AG04450 (cell line): ENCODE measurements around the gene LYAR. TPM values are rescaled to one million over a fixed set of nuclear protein-coding genes. Genes with fewer than 3 reads are reported as not detected.

Experiments used
- CTCF ChIA-PET: fragments of 300-600, 350-600 bp; formaldehyde crosslinking; extraction: SDS; loops from one replicate; lab custom pipeline; 2022; ENCODE audit warnings: antibody characterized with exemption, inconsistent platforms; lab: Charles Lee
- POLR2A ChIA-PET: fragments of 350-600 bp; formaldehyde crosslinking; extraction: SDS; loops from one replicate; lab custom pipeline; 2021; ENCODE audit warnings: antibody characterized with exemption, inconsistent platforms; lab: Yijun Ruan, JAX
- DNase-seq: peaks from one replicate; pipeline ENCODE4 v3.0.0-alpha.2; 2011; ENCODE audit warnings: low read depth, low spot score
- H3K27ac ChIP-seq: one replicate; pipeline ENCODE4 v1.5.1; 2012; ENCODE audit warnings: low read depth, low read length, control low read depth
- H3K27me3 ChIP-seq: one replicate; pipeline ENCODE4 v1.6.0; 2012; ENCODE audit warnings: low read length; ENCODE audit not compliant: control insufficient read depth, insufficient read depth
- H3K4me3 ChIP-seq: 2 replicates; pipeline ENCODE4 v1.5.1; 2011; ENCODE audit warnings: mild to moderate bottlenecking, low read depth, low read length, control low read depth
- H3K9me3 ChIP-seq: 2 replicates; pipeline ENCODE4 v1.5.1; 2012; ENCODE audit warnings: low read length; ENCODE audit not compliant: control insufficient read depth, insufficient read depth
- CTCF ChIP-seq: IDR thresholded peaks from 2 replicates; pipeline ENCODE4 v1.5.1; 2011; ENCODE audit warnings: low read depth, low read length, control low read depth, inconsistent platforms
- polyA plus RNA-seq: library from polyadenylated mRNA; depleted of rRNA; stranded (reverse); fragments of >200 nt; gene quantifications from 2 replicates; pipeline ENCODE4 v1.2.3, GENCODE V29; 2011; rRNA removed

The LYAR gene
- polyA plus RNA-seq, 1 experiment: 7.8 TPM

DNA sequence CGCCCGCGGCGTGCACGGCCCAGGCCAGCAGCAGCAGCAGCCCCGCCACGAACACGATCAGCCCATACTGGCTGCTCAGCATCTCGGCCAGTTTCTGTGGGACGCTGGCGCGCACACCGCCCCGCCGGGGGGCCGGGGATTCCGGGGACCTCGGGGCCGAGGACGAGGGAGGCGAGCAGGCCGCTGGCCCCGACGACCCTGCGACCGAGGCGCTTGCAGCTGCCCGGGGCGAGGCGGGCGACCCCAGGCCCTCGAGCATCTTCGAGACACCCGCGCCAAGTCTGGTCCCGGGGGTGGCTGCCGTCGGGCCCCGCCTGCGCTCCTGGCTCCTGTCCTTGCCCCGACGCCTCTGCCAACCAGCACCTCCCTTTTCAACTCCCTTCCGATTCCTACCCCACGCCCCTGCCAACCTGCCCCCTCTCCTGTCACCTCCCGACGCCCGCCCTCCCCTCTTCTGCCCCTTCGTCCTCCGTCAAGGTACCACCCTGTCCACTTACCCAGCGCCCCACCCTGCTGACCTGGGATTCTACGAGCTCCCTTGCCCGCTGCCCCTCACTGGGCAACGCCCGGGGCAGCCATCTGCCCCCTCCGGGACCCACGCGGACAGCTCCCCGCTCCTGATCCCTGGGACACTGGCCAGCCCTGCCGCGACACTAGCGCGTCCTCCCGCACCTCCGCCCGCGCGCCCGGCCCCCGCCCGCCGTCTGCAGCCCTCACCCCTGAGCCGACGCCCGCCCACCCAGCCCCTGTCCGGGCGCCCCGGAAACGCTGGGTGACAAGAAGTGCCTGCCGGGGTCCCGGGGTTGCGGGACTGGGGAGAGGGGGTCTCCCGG is 63.1 kb downstream of the LYAR start, which contains the start of gene OTOP1:
Gene OTOP1, minus strand, starts transcription at position 324 of the 833 bp plus-strand sequence. Its CDS starts 65 bp downstream, at position 259.
- CTCF ChIA-PET: no interaction called here
- no peak for DNase-seq
- H3K27ac ChIP-seq: no peak within 1 kb of the TSS
- no peak within 1 kb of the TSS for H3K4me3 ChIP-seq
- no peak for TF ChIP-seq CTCF
- peaks cover 40% of the 10 kb centered on the region for H3K27me3 ChIP-seq
- peaks cover 7% of the 10 kb centered on the region; the same call in 1 of the 2 replicates for H3K9me3 ChIP-seq
- POLR2A ChIA-PET: no interaction called here

DNA sequence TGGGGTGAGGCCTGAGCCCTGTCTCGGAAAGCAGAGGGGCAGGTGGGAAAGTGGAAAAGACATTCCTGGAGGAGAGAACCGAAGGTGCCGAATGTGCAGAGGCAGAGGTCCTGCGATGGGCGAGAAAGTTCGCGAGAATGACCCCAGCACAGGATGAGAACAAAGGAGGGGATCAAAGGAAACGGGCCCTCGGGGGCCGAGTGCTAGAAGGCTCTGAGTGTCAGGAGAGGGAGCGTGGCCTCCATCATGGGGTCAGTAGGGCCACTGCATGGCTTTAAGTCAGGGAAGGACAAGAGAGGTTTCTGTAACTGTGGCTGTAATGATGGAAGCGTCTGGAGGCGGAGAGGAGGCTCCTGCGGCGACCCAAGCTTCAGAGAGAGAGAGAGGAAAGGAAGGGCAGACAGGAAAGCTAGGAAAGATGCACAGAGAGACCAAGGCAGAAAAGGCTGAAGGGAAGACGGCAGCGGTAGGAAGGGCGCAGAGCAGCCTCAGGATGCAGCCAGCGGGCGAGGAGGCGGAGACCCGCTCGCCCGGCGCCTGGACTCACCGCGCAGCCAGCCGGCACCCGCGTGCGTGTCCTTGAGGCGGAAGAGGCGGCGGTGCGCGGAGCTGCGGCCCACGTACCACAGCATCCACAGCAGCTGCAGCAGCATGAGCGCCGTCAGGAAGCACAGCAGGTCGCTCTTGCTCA is 63.9 kb downstream of the LYAR start:
- POLR2A ChIA-PET: no interaction called here

More for the DNA sequence above, 63.9 kb downstream of the LYAR start:
- peaks cover 40% of the 10 kb centered on the region for H3K27me3 ChIP-seq
- peaks cover 7% of the 10 kb centered on the region; the same call in 1 of the 2 replicates for H3K9me3 ChIP-seq
- no peak overlapping the region for H3K4me3 ChIP-seq
- CTCF ChIA-PET: no interaction called here
- TF ChIP-seq CTCF: no peak
- DNase-seq: no peak
- H3K27ac ChIP-seq: no peak overlapping the region

Other genes with a start within 250 kb of the LYAR start
- gene OTOP1, start 63.2 kb downstream of the LYAR start, polyA plus RNA-seq: not detected in 2 replicates
- gene TMEM128, start 41.9 kb downstream of the LYAR start, polyA plus RNA-seq: 32.3 and 44.0 TPM in 2 replicates
- 3.9 and 4.6 TPM in 2 replicates for gene ZBTB49, start 97 bp upstream of the LYAR start, polyA plus RNA-seq
- 10.4 and 14.7 TPM in 2 replicates for gene NSG1, start 96.9 kb upstream of the LYAR start, polyA plus RNA-seq